CD4-positive, alpha-beta T cell treated with Interleukin-17A for 4 hours (primary cell): Measurements from ENCODE around the gene LGALSL.

Experiments used
- DNase-seq: peaks from one replicate; pipeline ENCODE4 v3.0.0-alpha.2; 2020; ENCODE audit warnings: mixed read lengths

Gene LGALSL

GRCh38 chr2:64502860-64503259 is 48.9 kb downstream of the LGALSL start:
- DNase-seq: no peak

GRCh38 chr2:64504774-64505720 is 51.1 kb downstream of the LGALSL start:
- DNase-seq: no peak

- DNase-seq: no peak
These were observed 52.7 kb downstream of the LGALSL start for GRCh38 chr2:64506686-64507085.
